ENCODE data around the gene DAPK1.

Gene DAPK1

GRCh38 chr9:87520172-87520683, 22.6 kb downstream of the DAPK1 start:
- TF ChIP-seq, protein P1, sequence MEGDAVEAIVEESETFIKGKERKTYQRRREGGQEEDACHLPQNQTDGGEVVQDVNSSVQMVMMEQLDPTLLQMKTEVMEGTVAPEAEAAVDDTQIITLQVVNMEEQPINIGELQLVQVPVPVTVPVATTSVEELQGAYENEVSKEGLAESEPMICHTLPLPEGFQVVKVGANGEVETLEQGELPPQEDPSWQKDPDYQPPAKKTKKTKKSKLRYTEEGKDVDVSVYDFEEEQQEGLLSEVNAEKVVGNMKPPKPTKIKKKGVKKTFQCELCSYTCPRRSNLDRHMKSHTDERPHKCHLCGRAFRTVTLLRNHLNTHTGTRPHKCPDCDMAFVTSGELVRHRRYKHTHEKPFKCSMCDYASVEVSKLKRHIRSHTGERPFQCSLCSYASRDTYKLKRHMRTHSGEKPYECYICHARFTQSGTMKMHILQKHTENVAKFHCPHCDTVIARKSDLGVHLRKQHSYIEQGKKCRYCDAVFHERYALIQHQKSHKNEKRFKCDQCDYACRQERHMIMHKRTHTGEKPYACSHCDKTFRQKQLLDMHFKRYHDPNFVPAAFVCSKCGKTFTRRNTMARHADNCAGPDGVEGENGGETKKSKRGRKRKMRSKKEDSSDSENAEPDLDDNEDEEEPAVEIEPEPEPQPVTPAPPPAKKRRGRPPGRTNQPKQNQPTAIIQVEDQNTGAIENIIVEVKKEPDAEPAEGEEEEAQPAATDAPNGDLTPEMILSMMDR (IDR thresholded peaks at IDR 0.05), result no peak

GRCh38 chr9:87521834-87522233, 24.2 kb downstream of the DAPK1 start:
- TF ChIP-seq, protein P1 (IDR thresholded peaks at IDR 0.05), result no peak

GRCh38 chr9:87524061-87524460, 26.4 kb downstream of the DAPK1 start:
- TF ChIP-seq, protein P1 (IDR thresholded peaks at IDR 0.05), result no peak

DNA sequence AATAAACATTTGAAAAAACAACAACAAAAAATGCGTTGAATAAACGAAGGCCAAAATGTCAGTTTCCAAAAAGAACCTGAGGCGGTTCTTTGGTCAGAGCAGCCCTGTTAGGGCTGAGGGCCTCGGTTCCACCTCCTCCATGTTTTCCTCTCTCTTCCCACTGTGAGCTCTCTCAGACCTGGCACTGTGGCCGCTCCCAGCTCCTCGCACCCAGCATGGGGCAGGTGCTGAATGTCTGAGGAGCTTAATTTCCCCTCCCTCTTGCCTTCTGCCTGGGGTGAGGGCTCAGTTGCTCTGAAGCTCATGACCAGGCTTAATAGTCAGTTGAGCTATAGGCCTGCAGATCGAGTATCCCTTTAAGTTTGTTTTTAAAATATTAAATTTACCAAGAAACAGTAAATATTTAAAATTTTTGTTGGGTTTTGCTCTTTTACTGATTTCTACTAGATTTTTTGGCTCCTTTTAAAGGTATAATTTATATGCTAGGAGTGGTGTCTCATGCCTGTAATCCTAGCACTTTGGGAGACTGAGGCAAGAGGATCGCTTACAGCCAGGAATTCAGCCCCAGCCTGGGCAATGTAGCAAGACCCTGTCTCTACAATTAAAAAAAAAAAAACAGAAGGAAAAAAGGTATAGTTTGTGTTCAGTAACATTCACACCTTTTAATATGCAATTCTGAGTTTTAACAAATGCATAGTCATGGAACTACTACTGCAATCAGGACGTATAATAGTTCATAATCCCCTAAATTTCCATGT, 28.1 kb downstream of the DAPK1 start:
- TF ChIP-seq, protein P1 (IDR thresholded peaks at IDR 0.05), result no peak

DNA sequence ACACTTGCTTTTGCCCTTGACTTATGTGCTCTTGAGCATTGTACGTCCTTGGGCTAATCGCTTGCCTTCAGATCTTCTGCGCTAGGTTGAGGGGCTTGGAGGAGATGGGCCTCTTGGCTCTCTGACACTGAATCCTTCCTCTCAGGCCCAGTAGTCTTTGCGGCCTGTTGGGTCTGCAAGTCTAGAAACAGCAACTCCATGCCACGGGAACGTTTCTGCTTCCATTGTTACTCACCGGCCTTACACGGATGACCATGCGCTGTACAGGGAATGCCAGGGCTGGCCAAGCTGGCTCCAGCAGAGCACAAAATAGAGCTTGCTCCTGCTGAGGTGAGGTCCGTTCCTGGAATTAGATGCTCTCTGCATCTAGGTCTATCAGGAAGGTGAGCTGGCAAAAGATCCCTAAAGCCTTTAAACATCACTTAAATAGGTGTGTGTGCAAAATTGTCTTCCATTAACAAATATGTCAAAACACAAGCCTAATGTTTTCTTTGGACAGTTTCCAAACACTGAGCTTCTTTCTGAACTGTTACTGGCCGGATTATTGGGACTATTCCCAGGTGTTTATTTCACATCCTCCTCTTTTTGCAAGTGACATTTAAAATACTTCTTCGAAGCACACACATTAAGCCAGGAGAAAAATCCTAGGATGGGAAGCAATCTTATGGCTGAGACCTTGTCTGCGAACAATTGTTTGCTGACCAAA, 29.7 kb downstream of the DAPK1 start:
- TF ChIP-seq, protein P1 (IDR thresholded peaks at IDR 0.05), result no peak

GRCh38 chr9:87528969-87529368, 31.3 kb downstream of the DAPK1 start:
- TF ChIP-seq, protein P1 (IDR thresholded peaks at IDR 0.05), result no peak

GRCh38 chr9:87529671-87530070, 32.0 kb downstream of the DAPK1 start:
- TF ChIP-seq, protein P1 (IDR thresholded peaks at IDR 0.05), result no peak

All from LNCAP (cell line).